Superior temporal gyrus (tissue), 1 donor: ENCODE measurements around the gene PCDHGA12.

ENCODE experiments used
- DNase-seq: peaks from one replicate; pipeline ENCODE4 v3.0.0-alpha.2; 2016; ENCODE audit errors: extremely low spot score

Gene PCDHGA12

GRCh38 chr5:141439411-141440141, 9.3 kb downstream of the PCDHGA12 start:
- no peak for DNase-seq

DNA sequence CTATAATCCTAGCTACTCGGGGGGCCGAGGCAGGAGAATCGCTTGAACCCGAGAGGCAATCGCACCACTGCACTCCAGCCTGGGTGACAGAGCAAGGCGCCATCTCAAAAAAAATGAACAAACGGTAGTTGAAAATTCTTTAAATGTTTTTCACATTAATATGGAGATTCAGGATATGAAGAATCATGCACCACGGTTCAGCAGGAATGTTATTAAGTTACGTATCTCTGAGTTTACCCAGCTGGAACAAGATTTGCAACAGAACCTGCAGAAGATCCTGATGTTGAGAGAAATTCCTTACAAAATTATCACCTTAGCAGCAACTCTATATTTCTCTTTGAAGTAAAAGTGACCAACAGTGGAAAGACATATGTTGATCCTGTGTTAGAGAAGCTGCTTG, 10.0 kb downstream of the PCDHGA12 start:
- DNase-seq, result no peak

GRCh38 chr5:141441571-141442170, 11.4 kb downstream of the PCDHGA12 start:
- DNase-seq, result no peak

GRCh38 chr5:141465351-141465750, 35.0 kb downstream of the PCDHGA12 start:
- DNase-seq, result no peak

DNA sequence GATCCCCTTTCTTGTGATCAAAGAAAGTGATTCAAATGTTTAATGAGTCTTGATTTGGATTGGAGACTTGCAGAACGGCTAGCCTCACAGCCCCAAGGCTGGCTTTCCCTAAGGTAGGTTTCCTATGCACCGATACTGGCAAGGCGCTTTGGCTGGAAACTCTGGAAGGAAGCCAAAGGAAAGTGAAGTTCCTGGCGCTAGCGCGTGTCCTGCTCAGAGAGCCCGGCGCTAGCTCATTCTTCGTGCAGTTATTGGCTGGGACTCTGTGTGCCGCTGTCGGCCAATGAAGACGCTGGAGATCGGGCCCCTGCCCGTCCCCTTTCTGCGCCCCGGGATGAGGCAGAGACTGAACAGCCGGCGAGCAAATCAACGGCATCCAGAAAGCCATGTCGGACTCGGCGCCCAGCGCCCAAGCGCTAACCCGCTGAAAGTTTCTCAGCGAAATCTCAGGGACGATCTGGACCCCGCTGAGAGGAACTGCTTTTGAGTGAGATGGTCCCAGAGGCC, 45.4 kb downstream of the PCDHGA12 start, which contains the start of gene PCDHGC3:
TSS of gene PCDHGC3 (plus strand) at position 342 of the 507 bp plus-strand sequence. CDS start at position 493, 151 bp downstream.
- DNase-seq, result peak; percentile 85

DNA sequence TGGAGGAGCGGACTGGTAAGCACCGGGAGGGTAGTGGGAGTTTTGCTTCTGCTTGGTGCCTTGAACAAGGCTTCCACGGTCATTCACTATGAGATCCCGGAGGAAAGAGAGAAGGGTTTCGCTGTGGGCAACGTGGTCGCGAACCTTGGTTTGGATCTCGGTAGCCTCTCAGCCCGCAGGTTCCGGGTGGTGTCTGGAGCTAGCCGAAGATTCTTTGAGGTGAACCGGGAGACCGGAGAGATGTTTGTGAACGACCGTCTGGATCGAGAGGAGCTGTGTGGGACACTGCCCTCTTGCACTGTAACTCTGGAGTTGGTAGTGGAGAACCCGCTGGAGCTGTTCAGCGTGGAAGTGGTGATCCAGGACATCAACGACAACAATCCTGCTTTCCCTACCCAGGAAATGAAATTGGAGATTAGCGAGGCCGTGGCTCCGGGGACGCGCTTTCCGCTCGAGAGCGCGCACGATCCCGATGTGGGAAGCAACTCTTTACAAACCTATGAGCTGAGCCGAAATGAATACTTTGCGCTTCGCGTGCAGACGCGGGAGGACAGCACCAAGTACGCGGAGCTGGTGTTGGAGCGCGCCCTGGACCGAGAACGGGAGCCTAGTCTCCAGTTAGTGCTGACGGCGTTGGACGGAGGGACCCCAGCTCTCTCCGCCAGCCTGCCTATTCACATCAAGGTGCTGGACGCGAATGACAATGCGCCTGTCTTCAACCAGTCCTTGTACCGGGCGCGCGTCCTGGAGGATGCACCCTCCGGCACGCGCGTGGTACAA, 46.0 kb downstream of the PCDHGA12 start:
- peak; percentile 61 for DNase-seq

DNA sequence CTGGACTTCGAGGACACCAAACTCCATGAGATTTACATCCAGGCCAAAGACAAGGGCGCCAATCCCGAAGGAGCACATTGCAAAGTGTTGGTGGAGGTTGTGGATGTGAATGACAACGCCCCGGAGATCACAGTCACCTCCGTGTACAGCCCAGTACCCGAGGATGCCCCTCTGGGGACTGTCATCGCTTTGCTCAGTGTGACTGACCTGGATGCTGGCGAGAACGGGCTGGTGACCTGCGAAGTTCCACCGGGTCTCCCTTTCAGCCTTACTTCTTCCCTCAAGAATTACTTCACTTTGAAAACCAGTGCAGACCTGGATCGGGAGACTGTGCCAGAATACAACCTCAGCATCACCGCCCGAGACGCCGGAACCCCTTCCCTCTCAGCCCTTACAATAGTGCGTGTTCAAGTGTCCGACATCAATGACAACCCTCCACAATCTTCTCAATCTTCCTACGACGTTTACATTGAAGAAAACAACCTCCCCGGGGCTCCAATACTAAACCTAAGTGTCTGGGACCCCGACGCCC, 46.8 kb downstream of the PCDHGA12 start:
- DNase-seq, result no peak

GRCh38 chr5:141477815-141478214, 47.5 kb downstream of the PCDHGA12 start:
- DNase-seq, result no peak

DNA sequence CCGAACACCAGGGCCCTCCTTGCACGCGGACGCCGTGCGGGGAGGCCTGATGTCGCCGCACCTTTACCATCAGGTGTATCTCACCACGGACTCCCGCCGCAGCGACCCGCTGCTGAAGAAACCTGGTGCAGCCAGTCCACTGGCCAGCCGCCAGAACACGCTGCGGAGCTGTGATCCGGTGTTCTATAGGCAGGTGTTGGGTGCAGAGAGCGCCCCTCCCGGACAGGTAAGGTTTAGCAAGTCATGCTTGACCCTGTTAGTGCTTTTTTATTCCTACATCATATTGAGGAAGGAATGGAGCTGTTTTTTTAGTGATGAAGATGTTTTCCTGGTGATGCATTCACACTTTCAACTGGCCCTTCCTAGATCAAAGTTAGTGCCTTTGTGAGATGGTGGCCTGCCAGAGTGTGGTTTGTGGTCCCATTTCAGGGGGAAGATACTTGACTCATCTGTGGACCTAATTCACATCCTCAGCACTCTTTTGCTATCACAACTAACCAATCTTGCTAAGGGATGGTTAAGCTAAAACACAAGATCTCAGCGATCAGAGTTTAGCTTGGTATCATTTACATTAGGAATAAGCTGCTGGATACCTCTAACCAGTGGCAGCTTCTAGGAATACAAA, 48.1 kb downstream of the PCDHGA12 start:
- DNase-seq, result no peak

GRCh38 chr5:141479776-141480175, 49.5 kb downstream of the PCDHGA12 start:
- DNase-seq, result no peak
